ENCODE data around the gene RTP4.
"Not testable (repeated sequence)": the region's sequence is repeated elsewhere in the genome, so short reads cannot be mapped to it uniquely, and the experiment has no call there.

RTP4 gene

DNA sequence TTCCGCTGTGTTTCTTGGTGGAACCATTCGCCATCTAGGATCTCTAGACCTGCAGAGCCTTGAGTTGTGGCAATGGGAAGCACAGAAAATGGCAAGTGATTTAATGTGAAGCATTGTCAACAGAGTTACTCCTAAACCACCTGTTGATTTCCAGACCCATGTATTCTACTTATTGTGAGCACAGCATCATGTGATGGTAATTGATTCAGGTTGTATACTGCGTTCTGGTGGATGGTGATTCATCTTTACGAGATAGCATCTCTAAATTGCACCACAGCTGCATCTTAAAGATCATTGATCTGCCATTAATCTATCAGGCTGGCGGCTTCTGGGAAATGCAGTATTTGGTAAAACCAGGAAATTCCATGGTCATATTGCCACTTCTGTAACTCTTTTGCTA lies 7.4 kb downstream of the RTP4 start:
- DNase-seq = no peak

GRCh38 chr3:187377842-187378241 lies 9.7 kb downstream of the RTP4 start:
- DNase-seq = no peak

DNA sequence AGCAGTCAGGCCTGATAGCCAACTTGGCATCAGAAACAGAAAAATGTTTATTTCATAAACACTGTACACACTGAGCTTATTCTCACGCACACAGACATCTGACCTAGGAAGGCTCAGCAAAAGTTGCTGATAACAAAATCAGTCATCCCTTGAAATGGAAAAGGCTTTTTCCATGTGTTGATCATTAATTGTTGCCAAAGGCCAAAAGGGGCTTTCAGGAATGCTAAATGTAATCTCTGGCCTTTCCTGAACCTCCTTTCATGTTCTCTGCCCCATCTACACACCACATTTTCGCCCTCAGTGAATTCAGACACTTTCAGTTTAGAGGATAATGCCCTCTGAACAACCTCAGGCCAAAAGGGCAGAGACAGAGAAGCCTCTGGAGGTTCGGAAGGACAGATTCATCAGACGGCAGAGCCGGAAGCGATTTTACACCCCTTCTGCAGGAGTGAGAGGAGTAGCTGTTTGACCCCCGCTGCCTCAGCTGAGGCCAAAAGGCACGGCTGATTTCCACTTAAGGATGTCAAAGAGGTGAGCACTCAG lies 14.5 kb downstream of the RTP4 start:
- DNase-seq = no peak

GRCh38 chr3:187383246-187383645 lies 15.1 kb downstream of the RTP4 start:
- DNase-seq = no peak

GRCh38 chr3:187385296-187385695 lies 17.1 kb downstream of the RTP4 start:
- DNase-seq = no peak

GRCh38 chr3:187396661-187397060 lies 28.5 kb downstream of the RTP4 start:
- DNase-seq = no peak

DNA sequence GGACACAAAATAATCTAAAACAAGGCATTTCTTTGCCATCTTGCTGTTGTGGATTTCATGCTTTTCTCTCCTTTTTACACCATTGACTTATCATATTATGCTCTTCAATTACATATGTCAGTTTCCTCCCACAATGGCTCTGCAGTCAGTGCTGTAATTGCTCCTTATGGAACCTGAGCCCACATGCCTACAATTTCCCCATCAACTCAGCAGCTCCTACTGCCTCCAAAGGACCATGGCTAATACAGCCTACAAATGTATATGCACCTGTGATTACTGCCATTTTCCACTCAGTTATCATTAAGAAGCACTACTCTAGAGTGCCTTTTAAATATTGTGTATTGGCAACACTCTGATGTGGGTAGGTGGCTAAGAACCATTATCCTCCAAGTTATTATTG lies 30.8 kb downstream of the RTP4 start:
- DNase-seq = no peak

- no peak for DNase-seq
Observed at GRCh38 chr3:187400756-187401155, 32.6 kb downstream of the RTP4 start.

GRCh38 chr3:187401856-187402255 lies 33.7 kb downstream of the RTP4 start:
- no peak for DNase-seq

GRCh38 chr3:187403768-187404288 lies 35.6 kb downstream of the RTP4 start:
- DNase-seq = no peak

GRCh38 chr3:187406927-187407326 lies 38.7 kb downstream of the RTP4 start:
- DNase-seq = no peak

GRCh38 chr3:187411991-187412781 lies 44.0 kb downstream of the RTP4 start:
- DNase-seq = not testable (repeated sequence)

Measured in CD4-positive, alpha-beta T cell treated with Interleukin-12 subunit alpha and Interleukin-12 subunit beta, for 1 hour (primary cell).